ENCODE data around the gene PHF1.

The PHF1 gene

GRCh38 chr6:33446356-33446755 is 35.5 kb downstream of the PHF1 start:
- TF ChIP-seq CTCF (conservative IDR thresholded peaks at IDR 0.05; ENCODE audit: low read length) = no peak
- no peak for DNase-seq (ENCODE audit: low read depth)
- H3K4me3 ChIP-seq (ENCODE audit: low read length) = no peak overlapping the region

- TF ChIP-seq CTCF (conservative IDR thresholded peaks at IDR 0.05; ENCODE audit: low read length) = no peak
- no peak overlapping the region for H3K4me3 ChIP-seq (ENCODE audit: low read length)
- DNase-seq (ENCODE audit: low read depth) = no peak
Observed at GRCh38 chr6:33450434-33450833, 39.6 kb downstream of the PHF1 start.

- TF ChIP-seq CTCF (conservative IDR thresholded peaks at IDR 0.05; ENCODE audit: low read length) = no peak
- H3K4me3 ChIP-seq (ENCODE audit: low read length) = no peak overlapping the region
Observed at GRCh38 chr6:33451606-33452005, 40.8 kb downstream of the PHF1 start.

GRCh38 chr6:33452496-33452895 is 41.7 kb downstream of the PHF1 start:
- no peak overlapping the region for H3K4me3 ChIP-seq (ENCODE audit: low read length)
- no peak for DNase-seq (ENCODE audit: low read depth)
- no peak for TF ChIP-seq CTCF (conservative IDR thresholded peaks at IDR 0.05; ENCODE audit: low read length)

More at GRCh38 chr6:33451606-33452005, 40.8 kb downstream of the PHF1 start:
- no peak for DNase-seq (ENCODE audit: low read depth)

GRCh38 chr6:33453393-33454008 is 42.7 kb downstream of the PHF1 start:
- DNase-seq (ENCODE audit: low read depth) = no peak
- peak overlapping the region; percentile 92 for H3K4me3 ChIP-seq (ENCODE audit: low read length)
- TF ChIP-seq CTCF (conservative IDR thresholded peaks at IDR 0.05; ENCODE audit: low read length) = no peak

- peak; percentile 95 for DNase-seq (ENCODE audit: low read depth)
- no peak for TF ChIP-seq CTCF (conservative IDR thresholded peaks at IDR 0.05; ENCODE audit: low read length)
- peak within 1 kb of the TSS; percentile 92 for H3K4me3 ChIP-seq (ENCODE audit: low read length)
Observed at GRCh38 chr6:33454009-33454946, 43.5 kb downstream of the PHF1 start, which contains the start of gene ZBTB9. TSS of gene ZBTB9 (plus strand) at chr6:33454576. CDS start at chr6:33455101, 525 bp downstream.
